Stimulated activated CD8-positive, alpha-beta memory T cell treated with anti-CD3 and anti-CD28 coated beads, Interleukin-7, amount 100 ng/mL, for 1 hour (primary cell): ENCODE results near the gene ADAM8.
"Not testable (repeated sequence)": the region's sequence is repeated elsewhere in the genome, so short reads cannot be mapped to it uniquely, and the experiment has no call there.

Experiments
- DNase-seq, 2 donors: peaks; one replicate each; pipeline ENCODE4 v3.0.0-alpha.2; 2020; ENCODE audit warnings: low read depth in 2 of 2

Gene ADAM8

GRCh38 chr10:133231244-133231945 lies 45.3 kb downstream of the ADAM8 start:
- DNase-seq, result no peak

DNA sequence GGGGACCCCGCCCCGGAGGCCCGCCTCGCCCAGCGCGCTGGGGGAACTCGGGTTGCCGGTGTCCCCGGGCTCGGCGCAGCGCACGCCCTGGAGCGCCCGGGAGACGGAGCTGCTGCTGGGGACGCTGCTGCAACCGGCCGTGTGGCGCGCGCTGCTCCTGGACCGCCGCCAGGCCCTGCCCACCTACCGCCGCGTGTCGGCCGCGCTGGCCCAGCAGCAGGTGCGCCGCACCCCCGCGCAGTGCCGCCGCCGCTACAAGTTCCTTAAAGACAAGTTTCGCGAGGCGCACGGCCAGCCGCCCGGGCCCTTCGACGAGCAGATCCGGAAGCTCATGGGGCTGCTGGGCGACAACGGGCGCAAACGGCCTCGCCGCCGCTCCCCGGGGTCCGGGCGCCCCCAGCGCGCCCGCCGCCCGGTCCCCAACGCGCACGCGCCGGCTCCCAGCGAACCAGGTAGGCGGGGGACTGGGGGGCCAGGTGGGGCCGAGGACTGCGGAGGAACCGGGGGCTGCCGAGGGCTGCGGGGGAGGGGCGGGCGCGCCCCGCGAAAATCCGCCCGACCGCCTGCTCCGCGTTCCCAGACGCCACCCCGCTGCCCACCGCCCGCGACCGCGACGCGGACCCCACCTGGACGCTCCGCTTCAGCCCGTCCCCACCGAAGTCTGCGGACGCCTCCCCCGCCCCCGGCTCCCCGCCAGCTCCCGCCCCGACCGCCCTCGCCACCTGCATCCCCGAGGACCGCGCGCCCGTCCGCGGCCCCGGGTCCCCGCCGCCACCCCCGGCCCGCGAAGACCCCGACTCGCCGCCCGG lies 46.1 kb downstream of the ADAM8 start:
- DNase-seq, result no peak

DNA sequence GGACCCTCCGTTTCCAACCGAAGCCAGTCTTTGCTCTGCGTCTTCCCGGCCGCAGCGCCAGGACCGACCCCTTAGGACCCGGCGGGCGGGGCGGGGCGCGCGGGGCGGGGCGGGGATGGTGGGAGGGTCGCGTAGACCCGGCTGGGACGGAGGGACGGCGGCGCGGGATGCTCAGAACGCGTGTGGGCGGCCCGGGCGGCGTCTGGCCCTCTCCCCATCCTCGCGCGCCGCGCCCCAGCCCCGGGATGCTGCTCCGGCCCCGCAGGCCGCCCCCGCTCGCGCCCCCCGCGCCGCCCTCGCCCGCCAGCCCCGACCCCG lies 46.7 kb downstream of the ADAM8 start, which contains the start of gene UTF1:
Gene UTF1, plus strand, starts transcription at position 174 of the 318 bp plus-strand sequence. Its CDS starts 72 bp downstream, at position 246.
- DNase-seq, result no peak

GRCh38 chr10:133229265-133230043 lies 47.2 kb downstream of the ADAM8 start:
- DNase-seq, result no peak

DNA sequence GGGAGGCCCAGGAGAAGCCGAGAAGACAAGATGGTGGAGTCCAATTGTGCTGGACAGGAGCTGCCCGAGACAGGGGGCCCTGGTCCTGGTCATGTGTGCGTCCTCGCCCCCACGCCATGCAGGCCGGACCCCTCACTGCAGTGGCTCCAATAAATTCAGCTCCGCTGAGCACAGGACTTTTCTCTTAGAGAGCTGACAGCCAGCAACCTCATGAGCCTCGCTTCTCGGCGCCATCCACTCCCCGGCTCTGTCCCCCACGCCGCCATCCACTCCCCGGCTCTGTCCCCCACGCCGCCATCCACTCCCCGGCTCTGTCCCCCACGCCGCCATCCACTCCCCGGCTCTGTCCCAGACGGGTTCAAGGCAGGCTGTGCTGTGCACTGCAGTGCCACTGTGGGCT lies 49.4 kb downstream of the ADAM8 start:
- DNase-seq, result no peak

DNA sequence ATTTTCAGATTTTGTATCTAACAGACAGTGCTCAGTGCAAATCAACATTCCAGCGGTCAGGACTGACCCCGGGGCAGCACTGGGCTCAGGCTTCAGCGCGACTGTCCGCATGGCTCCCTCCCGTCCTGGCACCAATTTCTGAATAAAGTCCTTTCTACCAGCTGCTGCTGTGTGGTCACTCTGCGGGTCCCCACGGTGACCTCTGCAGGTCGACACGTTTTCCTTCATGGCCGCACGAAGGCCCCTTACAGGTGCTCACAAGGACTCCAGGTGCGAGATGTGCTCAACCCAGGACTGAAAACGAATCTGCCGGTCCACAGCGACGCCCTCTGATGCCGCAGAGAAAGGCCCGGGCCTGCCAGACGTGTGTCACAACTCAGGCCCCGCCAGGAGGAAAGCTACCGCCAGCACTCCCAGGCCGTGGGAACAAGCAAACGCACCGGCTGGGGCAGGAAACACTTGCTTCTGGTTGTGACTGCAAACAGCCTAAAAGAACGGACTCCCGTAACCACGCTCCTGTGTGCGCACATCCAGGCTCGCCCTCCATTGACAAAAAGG lies 50.3 kb downstream of the ADAM8 start:
- DNase-seq, result no peak

DNA sequence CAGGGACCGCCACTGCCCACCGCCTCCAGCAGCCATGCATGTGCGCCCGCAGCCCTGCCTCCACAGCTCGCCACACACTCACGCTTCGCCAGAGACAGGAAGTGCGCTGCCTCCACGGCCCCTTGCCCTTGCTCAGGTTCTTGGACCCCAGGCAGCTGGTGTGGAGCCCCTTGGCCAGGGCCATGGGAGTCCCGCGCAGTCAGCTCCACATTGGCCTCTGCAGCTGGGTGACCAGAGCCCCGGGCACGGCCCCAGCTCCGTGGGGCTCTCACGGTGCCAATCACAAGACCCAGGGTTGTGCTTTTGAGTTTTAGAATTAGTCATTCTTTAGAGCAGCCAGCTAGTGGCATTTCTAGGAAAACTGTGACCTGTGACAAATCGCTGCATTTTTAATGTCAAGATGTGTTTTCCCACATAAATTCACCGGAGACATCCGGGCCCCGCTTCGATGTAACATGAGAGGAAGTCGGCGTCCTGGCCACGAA lies 50.9 kb downstream of the ADAM8 start:
- DNase-seq, result no peak

GRCh38 chr10:133224756-133225372 lies 51.8 kb downstream of the ADAM8 start:
- DNase-seq, result no peak

DNA sequence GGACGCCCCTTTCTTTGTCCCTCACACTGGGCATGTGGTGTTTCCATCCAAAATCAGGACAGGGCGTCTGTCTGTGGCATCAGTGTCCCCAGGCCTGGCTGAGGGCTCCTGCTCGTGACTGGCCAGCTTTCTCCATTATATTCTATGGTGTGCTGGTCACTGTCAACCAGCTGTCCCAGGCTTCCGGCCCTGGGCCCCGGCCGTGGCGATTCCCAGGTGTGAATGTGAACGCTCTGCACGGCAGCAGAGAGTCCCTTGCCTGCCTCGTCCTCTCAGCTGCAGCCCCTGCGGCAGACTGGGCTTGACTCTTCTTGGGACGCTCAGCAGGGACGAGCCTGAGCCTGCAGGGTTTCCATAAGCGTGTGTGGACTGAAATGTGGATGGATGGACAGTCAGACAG lies 52.6 kb downstream of the ADAM8 start:
- DNase-seq, result no peak

- not testable (repeated sequence) for DNase-seq
Observed at GRCh38 chr10:133221756-133222155, 54.9 kb downstream of the ADAM8 start.

DNA sequence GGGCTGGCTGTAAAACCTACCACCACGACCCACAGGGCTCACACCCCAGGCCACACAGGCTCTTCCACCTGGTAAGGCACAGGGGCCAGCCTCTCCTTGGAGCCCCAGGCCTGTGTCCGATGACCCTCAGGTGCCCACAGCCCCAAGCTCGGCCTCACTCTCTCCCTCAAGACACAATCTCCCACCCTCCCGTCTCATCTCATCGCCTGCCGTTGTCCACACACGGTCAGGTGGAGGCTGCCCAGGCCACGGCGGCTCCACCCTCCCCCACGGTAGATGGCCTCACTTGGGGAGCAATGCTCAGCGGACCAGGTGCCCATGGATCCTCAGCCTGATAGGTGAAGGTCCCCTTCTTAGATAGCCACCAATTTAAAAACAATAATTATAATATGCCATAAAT lies 55.3 kb downstream of the ADAM8 start:
- DNase-seq, result no peak

DNA sequence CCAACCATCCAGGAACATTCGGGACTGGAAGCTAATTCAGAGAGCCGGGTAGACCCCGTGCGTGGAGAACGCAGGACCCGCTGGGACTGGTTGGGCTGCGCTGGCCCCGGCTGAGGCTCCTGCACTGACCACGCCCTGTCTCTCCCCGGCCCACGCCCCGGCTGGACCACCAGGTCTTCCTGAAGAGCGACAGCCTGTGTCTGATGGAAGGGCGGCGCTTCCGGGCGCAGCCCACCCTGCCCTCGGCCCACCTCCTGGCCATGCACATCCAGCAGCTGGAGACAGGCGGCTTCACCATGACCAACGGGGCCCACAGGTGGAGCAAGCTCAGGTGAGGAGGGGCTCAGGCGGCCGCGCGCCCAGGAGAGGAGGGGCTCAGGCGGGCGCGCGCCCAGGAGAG lies 56.9 kb downstream of the ADAM8 start:
- DNase-seq, result no peak

- DNase-seq, result no peak
Observed at GRCh38 chr10:133218891-133219290, 57.8 kb downstream of the ADAM8 start.

DNA sequence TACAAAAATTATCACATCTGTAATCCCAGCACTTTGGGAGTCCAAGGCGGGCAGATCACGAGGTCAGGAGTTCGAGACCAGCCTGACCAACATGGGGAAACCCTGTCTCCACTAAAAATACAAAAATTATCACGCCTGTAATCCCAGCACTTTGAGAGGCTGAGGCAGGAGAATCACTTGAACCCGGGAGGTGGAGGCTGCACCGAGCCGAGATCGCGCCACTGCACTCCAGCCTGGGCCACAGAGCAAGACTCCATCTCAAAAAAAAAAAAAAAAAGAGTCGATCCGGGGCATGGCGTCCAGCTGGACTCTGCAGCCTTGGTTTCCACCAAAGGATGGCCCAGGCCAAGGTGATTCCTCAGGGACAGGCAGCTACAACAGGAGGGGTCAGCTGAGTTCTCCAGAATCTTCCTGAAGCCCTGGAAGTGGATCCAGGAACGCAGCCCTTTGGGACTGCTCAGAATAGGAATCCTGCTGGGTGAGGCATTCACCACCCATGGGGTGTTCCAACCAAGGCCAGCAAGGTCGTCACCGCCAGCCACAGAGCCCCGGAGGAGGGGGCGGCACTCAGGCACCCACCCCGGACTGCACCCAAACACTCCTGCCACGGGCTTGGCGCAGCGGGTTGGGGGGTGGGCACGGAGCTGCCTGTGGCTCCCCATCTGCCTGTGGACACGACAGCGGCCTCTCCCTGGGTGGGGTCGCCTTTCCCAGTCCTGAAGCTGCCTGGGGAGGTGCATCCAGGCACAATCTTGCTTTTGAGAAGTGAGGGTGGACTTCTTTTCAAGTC lies 58.7 kb downstream of the ADAM8 start:
- no peak for DNase-seq

DNA sequence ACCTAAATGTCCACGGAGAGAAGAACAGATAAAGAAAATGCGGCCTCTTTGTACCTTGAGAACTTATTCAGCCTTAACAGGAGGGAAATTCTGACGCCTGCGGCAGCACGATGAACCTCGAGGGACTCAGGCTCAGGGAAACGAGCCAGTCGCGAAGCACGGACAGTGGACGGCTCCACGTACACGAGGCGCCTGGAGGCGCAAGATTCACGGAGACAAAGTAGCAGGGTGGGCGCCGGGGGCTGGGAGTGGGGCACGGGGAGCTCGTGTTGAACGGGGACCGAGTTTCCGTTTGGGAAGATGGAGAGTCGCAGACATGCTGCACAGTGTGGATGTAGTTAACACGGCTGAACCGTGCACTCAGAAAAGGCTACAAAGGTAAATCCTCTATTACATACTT lies 59.9 kb downstream of the ADAM8 start:
- no peak for DNase-seq

- no peak for DNase-seq
Observed at GRCh38 chr10:133215586-133215985, 61.1 kb downstream of the ADAM8 start.

DNA sequence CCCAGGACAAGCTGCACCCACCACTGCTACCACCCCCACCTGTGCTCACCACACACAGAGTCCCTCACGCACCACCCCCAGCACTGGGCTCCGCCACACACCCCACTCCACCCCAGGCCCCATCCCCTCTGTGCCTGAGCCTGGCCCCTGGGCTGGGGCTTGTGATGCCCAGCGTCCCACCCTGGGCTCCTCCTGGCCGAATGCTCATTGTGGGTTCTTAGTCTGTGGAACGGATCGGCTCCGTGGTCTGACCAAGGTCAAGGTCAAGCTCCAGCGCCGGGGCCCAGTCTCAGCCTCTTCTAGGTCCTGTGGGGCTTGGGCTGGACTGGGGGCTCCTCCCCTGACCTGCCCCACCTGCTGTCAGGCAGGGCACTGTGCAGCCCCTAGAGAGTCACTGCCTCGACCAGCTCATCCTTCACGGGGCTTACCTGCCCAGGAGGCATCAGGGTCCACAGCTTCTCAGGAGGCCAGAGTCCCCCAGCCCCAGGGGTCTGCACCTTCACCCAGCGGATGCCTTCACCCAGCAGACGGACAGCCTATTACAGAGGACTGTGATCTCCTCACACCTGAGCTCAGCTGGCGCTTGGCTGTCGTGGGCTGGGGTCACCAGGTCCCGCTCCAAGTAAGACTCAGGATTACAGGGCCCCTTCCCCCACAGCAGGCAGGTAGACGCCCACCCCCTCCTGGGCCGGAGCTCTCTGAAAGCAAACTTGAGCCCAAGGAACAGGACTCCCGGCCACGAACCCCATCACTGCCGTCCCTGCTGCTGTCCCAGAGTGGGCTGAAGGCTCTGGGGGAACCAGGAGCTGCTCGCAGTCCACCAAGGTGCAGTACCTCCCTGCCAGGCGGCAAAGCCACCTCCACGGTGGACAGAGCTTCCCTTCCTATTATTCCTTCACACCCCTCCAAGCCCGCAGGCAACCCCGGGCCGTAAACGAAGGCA lies 61.9 kb downstream of the ADAM8 start:
- DNase-seq, result no peak

DNA sequence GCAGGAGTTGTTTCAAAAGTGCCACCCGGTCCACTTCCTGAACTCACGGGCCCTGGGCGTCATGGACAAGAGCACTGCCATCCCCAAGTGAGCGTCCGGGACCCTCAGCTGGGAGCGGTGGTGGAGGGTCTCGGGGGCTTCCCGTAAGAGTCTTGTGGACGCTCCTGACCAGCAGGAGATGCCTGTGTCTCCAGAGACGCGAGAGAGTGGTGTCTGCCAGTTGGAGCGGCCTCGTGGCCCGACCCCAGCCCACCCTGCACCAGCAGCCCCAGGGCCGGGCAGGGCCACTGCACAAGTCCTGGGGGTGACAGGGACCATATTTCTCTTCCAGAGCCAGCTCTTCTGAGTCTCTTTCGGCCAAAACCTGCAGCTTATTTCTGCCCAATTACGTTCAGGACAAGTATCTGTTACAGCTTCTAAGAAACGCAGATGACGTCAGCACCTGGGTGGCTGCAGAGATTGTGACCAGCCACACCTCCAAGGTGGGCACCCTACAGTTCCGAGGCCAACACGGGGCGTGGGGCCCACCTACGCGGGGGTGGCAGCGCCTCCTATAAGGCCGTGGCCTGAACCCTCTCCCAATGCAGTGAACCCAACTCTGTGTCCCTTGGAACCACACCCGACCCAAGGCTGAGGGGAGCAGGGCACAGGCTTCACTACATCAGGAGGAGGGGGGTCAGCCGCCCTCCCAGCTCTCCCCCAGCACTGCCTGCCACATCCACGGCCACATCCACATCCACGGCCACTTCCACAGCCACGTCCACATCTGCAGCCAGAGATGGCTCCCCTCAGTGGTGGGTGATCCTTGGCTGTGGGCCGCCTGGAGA lies 62.8 kb downstream of the ADAM8 start:
- no peak for DNase-seq
